DMS153 (cell line): Measurements from ENCODE around the gene SALL4.

Source experiments
- DNase-seq: peaks from one replicate; lab custom pipeline; 2025; lab: John Stamatoyannopoulos, UW

The SALL4 gene

DNA sequence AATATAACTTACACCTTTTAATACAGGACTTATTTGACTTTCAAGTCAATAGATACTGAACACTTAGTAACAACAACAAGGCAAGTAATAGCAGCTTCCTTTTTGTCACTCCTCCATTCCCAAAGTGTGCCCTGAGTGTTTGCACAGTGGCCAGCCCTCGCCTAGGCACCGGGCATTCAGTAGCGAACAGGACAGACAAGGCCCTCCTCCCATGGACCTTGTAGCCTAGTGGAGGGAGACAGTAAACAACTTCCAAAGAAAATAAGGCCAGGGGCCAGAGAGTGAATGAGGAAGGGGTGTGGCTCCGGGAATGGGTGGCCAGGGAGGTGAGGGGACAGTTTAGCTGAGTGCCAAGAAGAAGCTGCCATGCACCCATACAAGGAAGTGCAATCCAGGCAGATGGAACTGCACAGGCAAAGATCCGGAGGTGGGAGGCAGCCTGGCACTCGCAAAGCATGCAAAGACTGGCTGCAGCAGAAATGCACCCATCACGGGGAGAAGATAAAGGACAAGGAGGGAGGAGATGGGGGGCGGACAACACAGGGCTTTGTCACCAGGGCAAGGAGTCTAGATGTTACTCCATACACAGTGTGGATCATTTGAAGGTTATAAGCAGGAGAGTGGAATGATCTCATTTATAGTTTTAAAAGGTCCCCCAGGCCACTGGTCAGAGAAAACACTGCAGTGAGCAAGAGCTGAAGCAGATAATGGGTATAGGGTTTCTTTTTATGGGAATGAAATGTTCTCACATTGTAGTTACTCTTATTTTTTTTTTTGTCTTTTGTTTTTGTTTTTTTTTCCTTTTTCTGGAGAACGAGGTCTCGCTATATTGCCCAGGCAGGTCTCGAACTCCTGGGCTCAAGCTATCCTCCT is 66.4 kb downstream of the SALL4 start:
- DNase-seq: no peak

DNA sequence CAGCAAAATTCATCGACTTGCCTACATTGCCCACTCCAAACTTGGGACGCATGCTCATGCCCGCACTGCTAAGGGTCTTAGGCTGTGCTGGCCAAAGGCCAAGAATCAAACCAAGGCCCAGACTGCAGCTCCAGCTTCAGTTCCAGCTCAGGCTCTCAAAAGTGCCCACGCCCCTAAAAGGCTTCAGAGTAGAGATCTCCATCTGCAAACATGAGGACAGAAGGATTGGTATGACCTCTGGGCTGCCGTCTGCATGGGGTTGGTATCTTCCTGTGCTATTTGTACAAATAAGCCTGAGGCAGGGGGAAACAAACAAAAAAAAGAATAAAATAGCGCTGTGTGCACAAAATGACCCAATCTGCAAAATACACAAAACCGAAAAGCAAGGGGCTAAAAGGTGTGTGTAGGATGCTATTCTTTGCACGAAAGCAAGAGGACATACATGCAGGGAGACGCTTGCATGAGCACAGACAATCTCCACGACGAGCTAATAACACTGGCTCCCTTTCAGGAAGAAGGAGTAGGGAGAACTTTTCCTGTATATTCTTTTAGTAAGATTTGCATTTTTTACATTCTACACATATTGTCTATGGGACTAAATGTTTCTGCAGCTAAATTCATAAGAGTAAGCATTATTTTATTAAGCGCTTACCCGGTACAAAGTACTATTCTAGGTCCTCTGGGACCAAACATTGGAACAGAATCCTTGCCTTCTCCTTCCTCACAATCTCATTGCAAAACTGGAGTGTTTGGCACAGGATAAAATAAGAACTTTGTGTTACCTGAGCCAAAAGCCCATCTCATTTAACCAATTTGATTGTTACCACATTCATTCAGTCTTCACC is 67.2 kb downstream of the SALL4 start:
- DNase-seq: no peak

GRCh38 chr20:51733070-51733469 is 69.3 kb downstream of the SALL4 start:
- no peak for DNase-seq
